Amniotic epithelial cell (primary cell): ENCODE data around the gene CIAO2A.
"Not testable (repeated sequence)": the region's sequence is repeated elsewhere in the genome, so short reads cannot be mapped to it uniquely, and the experiment has no call there.

ENCODE experiments used
- DNase-seq: peaks from one replicate; pipeline ENCODE4 v3.0.0-alpha.2; 2010; ENCODE audit warnings: low read depth

Gene CIAO2A

DNA sequence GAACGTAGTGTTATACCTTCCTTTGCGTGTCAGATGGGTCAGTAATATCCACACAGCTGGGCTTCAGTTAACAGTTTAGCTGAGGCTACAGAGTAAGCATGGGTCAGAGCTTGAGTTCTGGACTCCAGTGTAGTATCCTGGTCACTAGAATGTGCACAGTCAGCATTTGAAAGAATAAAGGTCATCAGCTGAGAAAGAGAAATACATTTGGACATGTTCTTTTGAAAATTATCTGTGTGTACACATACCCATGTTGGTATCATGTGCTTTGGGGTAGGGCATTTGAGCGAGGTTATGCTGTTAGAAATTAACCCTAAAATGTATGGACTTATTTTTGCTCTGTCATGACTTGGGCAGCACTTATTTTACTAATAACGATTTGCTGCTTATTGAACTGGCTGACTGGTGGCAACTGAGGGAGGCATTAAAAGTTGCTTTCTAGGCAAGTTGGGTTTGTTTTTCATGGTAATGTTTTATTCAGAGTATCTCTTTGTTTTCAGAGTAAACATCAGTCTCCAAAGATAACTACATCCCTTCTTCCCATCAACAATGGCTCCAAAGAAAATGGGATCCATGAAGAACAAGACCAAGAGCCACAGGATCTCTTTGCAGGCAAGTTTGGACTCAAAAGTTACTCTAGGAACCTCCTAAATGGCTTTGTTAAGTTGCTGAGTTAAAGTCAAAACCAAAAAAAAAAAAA, 18.6 kb upstream of the CIAO2A start:
- DNase-seq: no peak

DNA sequence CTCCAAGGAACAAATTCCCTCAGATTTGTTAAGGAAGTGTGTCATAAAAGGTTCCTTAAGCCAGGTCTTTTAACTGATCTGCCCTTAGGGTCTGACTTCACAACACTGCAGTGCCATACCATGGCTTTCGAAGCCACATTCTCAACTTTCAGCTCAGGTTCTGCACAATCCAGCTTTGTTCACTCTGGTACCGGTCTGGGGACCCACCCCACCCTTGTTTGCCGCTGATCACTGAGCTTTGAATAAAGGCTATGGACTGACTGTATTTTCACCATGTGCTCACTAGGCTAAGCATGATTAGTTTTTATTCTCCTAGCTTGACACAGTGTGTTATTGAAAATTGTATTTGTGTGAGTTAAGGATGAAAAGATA, 18.0 kb upstream of the CIAO2A start:
- no peak for DNase-seq

DNA sequence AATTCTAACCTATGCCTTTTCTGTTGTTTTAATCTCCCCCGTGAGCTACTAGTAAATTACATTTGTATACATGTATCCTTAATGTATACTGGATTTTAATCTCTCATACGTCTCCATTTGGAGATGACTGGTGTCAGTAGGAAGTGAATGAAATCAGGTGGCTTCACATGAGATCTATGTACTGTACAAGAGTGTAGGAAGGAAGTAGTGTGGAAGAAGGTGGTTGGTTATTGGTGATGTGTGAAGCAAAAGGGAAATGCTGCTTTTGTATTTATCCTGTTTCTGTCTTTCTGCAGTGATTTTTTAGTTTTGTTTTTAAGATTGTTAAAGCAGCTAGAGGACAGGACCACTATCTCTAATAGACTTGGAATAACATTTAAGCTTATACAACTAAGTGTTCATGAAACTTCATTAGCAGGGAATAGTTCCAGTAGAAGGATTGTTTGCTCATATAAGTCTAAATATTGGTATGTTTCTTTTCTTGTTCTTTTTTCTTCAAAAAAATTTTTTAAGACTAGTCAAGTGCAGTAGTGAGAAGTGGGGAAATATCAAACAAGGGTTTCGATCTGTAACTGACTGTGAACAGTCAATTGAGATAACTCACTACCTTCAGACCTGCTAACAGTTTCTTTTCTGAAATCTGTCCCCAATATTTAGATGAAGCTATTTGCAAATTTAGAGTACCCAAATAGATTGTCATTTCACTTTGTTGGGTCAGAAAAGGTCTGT, 17.5 kb upstream of the CIAO2A start:
- DNase-seq: no peak

DNA sequence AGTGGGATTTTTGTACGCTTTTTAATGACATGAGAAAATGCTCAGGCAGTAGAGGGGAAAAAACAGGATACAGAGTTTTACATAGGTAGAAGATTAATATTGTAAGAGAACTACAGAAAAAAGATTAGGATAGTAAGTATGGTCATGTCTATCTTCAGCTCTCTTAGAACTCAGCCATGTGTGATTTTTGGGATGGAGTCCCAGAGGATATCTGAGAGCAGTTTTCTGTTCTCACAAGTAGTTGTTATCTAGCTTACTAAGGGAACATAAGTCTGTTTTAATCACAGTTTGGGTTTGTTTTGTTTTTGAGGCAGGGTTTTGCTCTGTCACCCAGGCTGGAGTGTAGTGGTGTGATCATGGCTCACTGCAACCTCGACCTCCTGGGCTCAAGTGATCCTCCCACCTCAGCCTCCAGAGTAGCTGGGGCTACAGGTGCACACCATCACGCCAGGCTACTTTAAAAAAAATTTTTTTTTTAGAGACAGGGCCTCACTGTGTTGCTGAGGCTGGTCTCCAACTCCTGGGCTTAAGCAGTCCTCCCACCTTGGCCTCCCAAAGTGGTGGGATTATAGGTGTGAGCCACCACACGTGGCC, 16.6 kb upstream of the CIAO2A start:
- not testable (repeated sequence) for DNase-seq

DNA sequence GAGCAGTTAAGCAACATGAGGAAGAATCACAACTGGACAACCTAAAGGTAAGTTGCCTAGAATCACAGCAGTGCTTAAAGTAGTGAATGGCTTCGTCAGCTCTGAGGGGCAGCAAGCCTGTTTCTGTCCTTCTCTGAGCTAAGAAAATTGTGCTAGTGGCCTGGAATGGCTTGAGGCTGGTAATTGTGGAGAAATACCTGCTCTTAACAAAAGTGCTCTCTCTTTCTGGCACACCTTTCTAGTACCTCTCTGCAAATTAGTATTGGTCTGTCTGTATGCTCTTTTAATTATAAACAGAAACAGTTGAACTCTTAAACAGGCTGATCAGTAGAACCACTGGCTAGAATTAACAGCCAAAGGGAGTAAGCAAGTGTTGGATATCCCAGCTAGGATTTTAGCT, 13.7 kb upstream of the CIAO2A start:
- DNase-seq: no peak

DNA sequence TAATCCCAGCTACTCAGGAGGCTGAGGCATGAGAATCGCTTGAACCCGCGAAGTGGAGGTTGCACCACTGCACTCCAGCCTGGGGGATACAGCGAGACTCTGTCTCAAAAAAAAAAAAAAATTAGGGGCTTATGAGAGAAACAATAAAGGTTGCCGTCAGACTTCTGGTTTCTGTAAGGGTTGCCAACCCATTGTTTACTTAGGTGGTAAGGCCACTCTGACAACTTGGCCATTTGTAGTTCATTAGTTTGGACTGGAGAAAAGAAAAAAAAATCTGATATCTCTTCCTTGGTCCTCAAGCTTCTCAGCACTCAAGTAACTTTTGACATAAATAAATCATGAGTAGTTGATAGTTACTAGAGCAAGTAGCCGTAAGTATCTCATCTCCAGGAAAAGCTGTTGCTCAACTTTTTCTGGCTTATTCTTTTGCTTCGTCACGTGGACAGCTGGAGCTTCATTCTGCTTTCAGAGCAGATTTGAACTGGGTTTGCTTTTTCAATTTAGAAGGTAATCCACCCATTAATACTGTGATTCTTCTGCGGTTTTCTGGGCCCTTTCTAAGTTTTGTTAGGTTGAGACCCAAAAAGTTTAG, 11.6 kb upstream of the CIAO2A start:
- DNase-seq: peak; percentile 92

DNA sequence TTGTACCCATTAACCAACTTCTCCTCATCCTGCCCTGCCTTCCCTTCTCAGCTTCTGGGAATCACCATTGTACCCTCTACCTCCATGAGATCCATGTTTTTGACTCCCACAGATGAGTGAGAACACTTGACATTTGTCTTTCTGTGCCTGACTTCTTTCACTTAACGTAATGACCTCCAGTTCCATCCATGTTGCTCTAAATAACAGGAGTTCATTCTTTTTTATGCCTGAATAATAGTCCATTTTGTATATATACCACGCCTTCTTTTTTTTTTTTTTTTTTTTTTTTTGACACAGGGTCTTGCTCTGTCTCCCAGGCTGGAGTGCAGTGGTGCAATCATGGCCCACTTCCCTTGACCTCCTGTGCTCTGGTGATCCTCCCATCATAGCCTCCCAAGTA, 8.9 kb upstream of the CIAO2A start:
- no peak for DNase-seq

DNA sequence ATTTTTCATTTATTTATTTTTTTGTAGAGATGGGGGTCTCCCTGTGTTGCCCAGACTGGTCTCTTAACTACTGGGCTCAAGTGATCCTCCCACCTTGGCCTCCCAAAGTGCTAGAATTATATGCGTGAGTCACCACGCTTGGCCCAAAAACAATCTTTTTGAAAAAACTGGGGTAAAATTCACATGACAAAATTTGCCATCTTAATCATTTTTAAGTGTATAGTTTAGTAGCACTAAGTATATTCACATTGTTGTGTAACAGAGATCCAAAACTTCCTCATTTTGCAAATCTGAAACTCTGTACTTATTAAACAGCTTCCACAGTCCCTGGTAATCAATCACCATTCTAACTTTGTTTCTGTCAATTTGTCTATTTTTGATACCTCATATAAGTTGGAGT, 7.3 kb upstream of the CIAO2A start:
- DNase-seq: no peak

DNA sequence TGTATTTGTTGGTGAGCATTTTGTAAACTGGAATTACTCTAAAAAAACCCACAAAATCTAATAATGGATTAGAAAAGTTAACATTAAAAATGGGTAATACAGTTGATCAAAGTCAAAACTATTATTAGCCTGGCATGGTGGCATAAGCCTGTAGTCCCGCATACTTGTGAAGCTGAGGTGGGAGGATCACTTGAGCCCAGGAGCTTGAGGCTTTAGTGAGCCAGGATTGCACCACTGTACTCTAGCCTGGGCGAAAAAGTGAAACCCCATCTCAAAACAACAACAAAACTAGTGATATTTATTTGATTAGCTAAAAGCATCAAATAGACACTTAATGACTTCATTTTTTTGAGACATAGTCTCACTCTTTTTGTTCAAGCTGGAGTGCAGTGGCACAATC, 5.7 kb upstream of the CIAO2A start:
- peak; percentile 29 for DNase-seq

DNA sequence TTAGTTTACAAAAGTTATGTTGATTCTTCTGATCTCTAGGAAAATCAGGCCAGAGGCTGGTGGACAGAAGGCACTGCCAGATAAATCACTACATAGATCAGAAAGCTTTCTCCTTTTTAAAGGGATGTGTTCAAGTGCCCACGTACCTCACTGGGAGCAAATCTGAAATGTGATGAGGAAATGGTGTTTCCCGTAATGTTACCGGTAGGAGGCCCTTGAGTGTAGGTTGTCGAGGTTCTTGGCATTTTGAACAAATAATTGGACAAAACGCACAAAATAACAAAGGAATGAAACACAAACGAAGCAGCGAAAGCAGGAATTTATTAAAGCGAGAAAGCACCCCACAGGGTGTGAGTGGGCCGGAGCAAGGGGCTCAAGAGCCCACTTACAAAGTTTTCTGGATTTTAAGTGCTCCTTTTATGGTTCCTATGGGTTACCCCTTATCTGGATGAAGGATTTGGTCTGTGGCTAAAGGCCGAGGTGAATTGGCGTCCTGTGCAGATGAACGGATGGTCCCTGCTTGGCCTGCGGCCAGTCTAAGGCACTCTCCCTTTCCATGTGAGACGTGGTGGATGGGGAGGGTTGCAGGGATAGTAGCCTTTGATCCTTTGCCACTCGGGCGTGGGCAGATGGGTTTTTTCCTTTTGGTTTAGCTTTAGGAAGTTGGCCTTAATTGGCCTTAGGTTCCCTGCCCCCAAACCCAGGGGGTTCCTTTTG, 3.2 kb upstream of the CIAO2A start:
- peak; percentile 45 for DNase-seq

DNA sequence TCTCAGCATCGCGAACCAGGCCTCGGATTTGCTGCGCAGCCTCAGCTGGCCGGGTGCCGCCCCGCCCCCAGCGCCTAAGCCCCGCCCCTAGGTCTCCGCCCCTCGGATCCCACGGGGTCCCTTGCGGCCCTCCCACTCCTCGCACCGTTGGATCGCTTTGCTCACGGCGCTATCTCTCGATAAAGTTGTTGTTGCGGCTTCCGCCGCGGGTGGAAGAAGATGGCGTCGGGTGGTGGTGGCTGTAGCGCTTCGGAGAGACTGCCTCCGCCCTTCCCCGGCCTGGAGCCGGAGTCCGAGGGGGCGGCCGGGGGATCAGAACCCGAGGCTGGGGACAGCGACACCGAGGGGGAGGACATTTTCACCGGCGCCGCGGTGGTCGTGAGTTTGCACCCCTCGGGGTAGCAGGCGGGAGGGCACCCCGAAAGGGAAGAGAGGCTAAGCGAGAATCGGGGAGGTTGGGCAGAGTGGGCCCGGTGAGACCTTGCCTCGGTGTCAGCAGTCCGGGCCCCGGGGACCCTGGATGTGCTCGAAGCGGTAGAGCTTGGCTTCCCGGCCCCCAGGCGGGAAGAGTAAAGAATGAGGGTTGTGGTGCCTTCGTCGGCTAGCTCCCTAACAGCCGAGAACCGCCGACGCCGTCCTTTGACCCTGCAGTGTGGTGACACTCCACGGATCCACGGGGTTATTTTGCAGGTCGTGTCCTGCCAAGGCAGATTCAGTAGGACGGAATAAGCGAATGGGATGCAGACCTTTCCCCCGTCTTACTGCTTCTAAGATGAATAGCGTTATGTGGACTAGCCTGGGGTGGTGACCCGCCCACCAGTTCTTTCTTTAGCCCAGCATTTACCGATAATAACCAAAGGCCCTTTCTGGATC, 2.4 kb upstream of the CIAO2A start, which contains the start of gene SNX1:
SNX1 (plus strand) TSS at position 188 of the 873 bp plus-strand sequence; CDS start at position 220, 32 bp downstream.
- DNase-seq: peak; percentile 93

DNA sequence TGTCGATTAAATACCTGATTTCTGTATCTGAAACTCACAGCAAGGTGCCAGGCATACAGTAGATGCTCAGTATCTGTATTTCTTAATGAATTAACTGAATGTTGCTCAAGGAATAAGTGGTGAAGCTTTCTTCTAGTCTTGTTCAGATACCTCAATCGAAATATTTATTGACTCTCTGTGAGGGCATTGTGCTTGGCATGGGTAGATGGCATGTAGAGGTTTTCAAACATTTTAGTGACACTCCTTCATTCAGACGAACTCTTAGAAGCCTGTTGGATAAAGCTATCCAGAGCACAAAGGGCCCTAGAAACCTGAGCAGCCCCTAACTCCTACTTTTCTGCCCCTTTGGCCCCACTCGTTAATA, 1.8 kb upstream of the CIAO2A start:
- no peak for DNase-seq

DNA sequence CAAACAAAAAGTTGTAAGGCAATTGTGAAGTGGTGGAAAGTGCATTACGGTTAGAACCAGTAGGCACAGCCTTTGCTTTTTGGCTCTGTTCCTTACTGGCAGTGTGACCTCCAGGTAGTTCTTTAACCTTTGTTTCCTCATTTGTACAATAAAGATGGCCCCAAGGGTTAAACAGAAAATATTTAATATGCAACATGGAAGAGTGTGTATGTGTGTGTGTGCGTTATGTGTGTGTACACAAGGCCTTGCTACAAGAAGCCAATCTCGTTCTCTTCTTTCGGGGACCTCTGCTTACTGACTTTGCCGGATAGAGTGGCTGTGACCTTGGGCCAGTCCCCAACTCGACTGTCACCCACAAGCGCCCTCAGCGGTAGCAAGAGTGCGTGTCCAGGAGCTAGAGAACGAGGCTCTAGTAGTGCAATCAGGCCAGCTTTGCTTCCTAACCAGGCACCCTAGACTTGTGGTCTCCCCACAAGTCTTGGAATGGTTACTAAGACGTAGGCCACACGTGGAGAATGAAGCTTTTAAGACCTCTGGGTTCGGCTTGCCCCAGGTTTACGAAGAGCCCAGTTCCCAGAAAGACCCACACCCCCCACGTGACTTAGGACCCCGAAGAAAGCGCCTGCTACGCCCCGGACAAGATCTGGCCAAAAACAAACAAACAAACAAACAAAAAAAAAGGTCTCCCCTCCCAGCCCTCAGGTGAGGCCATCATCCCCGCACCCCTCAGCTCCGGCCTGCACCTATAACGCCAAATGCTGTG, 593 bp downstream of the CIAO2A start:
- peak; percentile 74 for DNase-seq

DNA sequence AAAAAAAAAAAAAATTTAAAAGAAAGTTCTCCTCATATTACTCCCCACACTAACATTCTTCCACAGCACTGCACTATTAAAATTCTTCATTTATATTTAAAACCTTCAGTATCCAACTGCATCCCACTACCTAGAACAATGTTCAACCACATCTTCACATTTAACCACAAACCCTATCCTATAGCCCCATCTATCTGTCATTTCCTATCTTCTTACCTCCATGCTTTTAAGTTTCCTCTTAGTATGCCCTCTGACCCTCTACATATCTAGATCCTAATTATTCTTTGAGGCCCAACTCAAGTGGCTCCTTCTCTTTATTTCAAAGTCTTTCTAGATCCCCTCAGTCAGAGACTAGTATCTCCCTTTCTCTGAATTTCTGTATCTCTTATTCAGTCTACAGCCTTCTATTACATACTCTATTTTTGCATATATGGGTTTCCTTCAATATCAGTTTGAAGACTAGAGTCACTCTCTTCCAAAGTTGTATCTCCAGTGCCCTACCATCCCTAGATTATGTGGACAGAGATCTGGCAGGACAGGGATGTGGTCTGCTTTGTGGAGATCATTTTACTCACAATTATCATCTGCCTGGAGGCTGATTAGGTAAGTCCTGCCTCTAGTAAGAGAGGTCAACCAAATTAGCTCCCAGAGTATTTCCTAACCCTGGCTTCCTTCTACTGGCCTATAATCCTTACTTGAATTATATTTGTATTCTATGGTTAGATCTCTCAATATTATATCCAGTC, 1.4 kb downstream of the CIAO2A start:
- no peak for DNase-seq

DNA sequence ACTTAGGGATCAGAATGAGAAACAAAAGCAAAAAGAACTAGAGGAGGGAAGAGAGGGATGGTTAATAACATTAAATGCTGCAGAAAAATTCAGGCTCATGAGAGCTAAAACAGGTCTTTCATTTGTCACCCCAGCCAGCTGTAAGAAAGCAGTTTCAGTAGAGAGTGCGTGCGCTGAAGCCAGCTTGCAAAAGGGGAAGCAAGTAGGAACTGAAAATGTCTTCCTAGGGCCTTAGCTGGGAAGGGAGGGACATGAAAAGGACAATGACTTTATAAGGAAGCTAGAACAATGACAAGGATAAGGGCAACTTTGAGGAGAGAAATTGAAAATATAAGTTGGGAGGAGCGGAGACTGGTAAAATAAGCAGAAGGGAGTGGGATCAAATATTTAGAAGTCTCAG, 3.1 kb downstream of the CIAO2A start:
- no peak for DNase-seq

DNA sequence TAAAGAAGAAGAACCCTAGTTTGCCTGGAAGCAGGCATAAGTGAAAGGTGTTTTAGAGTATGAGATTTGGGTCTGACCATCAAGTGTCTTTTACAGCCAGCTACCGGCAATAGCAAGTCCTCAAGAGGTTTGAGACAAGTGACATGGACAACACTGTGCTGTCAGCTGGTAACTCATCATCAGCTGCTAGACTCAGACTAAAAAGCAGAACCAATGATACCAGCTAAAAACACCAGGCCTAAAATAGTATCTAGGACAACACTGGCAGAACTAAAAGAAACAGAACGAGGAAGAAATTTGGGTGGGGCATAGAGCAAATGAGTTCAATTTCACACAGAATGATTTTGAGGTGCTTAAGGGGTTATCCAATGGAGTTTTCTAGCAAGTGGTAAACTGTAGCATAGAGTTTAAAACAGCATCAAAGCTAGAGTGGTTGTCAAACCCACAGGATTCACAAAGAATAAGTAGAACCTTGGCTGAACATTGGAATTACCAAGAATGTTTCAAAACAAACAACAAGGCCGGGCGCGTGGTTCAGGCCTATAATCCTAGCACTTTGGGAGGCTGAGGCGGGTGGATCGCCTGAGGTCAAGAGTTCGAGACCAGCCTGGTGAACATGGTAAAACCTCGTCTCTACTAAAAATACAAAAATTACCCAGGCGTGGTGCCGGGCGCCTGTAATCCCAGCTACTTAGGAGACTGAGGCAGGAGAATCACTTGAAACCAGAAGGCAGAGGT, 3.9 kb downstream of the CIAO2A start:
- DNase-seq: no peak

DNA sequence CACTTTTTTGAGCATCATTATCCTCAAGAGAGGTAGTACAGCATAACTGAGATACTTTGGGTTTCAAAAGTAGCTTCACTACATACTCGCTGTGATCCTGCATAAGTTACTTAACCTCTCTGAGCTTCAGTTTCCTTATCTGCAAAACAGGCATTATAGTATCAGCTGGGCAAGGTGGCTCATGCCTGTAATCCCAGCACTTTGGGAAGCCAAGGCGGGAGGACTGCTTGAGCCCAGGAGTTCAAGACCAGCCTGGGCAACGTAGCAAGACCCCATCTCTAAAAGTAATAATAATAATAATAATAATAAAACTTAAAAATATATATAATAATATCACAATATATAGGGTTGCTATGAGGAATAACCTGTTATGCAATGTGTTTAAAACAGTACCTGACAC, 10.9 kb downstream of the CIAO2A start:
- DNase-seq: no peak

DNA sequence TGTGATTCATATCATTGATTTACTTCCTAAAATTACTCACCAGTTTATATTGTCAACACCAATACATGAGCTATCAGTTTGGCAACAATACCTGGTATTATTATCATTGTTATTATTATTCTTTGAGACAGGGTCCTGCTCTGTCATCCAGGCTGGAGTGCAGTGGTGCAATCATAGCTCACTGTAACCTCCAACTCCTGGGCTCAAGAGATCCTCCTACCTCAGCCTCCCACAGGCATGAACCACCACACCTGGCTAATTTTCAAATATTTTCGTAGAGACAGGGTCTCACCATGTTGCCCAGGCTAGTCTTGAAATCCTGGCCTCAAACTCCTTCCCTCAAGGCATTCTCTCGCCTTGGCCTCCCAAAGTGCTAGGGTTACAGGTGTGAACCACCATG, 20.1 kb downstream of the CIAO2A start:
- DNase-seq: not testable (repeated sequence)

DNA sequence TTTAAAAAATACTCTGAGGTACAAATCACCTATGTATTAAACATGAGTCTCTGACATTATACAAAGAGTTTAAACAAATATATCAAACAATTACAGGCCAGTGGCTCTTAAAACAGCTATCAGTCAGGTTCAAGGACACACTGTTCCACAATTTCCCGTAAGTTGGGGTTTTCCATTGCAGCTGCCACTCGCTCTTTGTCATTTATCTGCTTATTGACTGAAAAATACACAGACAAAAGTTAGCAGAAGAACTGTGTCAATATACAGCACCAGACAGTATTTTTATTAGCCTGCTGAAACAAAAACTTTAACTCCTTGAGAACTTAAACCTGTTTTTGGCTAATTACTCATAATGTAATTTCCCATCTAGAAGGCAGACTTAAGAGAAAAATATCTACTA, 20.8 kb downstream of the CIAO2A start:
- no peak for DNase-seq
